HG03521 (cell line): ENCODE data around the gene FOXN3.
"Not testable (repeated sequence)": the region's sequence is repeated elsewhere in the genome, so short reads cannot be mapped to it uniquely, and the experiment has no call there.

Experiments
- ATAC-seq: cut with Tn5 transposase; IDR thresholded peaks from one replicate; pipeline ENCODE4 v1.9.1; 2021; ENCODE audit warnings: mild to moderate bottlenecking, moderate library complexity; ENCODE audit not compliant: unreplicated experiment

The FOXN3 gene

GRCh38 chr14:89142366-89142765, 274.7 kb downstream of the FOXN3 start:
- ATAC-seq, result no peak

GRCh38 chr14:89141862-89142261, 275.2 kb downstream of the FOXN3 start:
- no peak for ATAC-seq

GRCh38 chr14:89140326-89140725, 276.7 kb downstream of the FOXN3 start:
- ATAC-seq, result no peak

- no peak for ATAC-seq
Observed at GRCh38 chr14:89139404-89140247, 277.4 kb downstream of the FOXN3 start.

- no peak for ATAC-seq
Observed at GRCh38 chr14:89138846-89139245, 278.2 kb downstream of the FOXN3 start.

GRCh38 chr14:89137526-89138163, 279.4 kb downstream of the FOXN3 start:
- ATAC-seq, result no peak

GRCh38 chr14:89136587-89136986, 280.4 kb downstream of the FOXN3 start:
- ATAC-seq, result no peak

- no peak for ATAC-seq
Observed at GRCh38 chr14:89134640-89135039, 282.4 kb downstream of the FOXN3 start.

GRCh38 chr14:89131004-89131750, 285.9 kb downstream of the FOXN3 start:
- ATAC-seq, result no peak

- no peak for ATAC-seq
Observed at GRCh38 chr14:89129570-89129969, 287.5 kb downstream of the FOXN3 start.

GRCh38 chr14:89128311-89129026, 288.6 kb downstream of the FOXN3 start:
- no peak for ATAC-seq

- no peak for ATAC-seq
Observed at GRCh38 chr14:89126461-89126860, 290.6 kb downstream of the FOXN3 start.

- no peak for ATAC-seq
Observed at GRCh38 chr14:89125216-89125615, 291.8 kb downstream of the FOXN3 start.

GRCh38 chr14:89123851-89124250, 293.2 kb downstream of the FOXN3 start:
- ATAC-seq, result no peak

- no peak for ATAC-seq
Observed at GRCh38 chr14:89123215-89123614, 293.8 kb downstream of the FOXN3 start.

- no peak for ATAC-seq
Observed at GRCh38 chr14:89121968-89122620, 294.9 kb downstream of the FOXN3 start.

GRCh38 chr14:89117012-89117411, 300.0 kb downstream of the FOXN3 start:
- no peak for ATAC-seq

GRCh38 chr14:89114109-89114508, 302.9 kb downstream of the FOXN3 start:
- no peak for ATAC-seq

- no peak for ATAC-seq
Observed at GRCh38 chr14:89112720-89113119, 304.3 kb downstream of the FOXN3 start.

GRCh38 chr14:89111766-89112543, 305.1 kb downstream of the FOXN3 start:
- ATAC-seq, result not testable (repeated sequence)
